ENCODE measurements around the gene FASN. TPM values are rescaled to one million over a fixed set of nuclear protein-coding genes. Genes with fewer than 3 reads are reported as not detected.

Gene FASN
- total RNA-seq, 1 donor from 2014 or later, result 134 TPM

GRCh38 chr17:82047379-82047778 lies 50.7 kb downstream of the FASN start:
- no peak overlapping the region for H3K4me3 Mint-ChIP-seq (ENCODE audit: unreplicated experiment)
- no peak for TF ChIP-seq CTCF (IDR thresholded peaks at IDR 0.05)
- H3K36me3 Mint-ChIP-seq (ENCODE audit: unreplicated experiment), result peaks cover 13% of the 10 kb centered on the region
- no peak for DNase-seq (ENCODE audit: extremely low spot score, unreplicated experiment)
- no peaks in the 10 kb centered on the region for H3K27me3 Mint-ChIP-seq (ENCODE audit: unreplicated experiment)
- H3K4me1 Mint-ChIP-seq (ENCODE audit: unreplicated experiment), result peaks cover 8% of the 10 kb centered on the region
- no peak overlapping the region for H3K27ac Mint-ChIP-seq (ENCODE audit: unreplicated experiment)
- no peaks in the 10 kb centered on the region for H3K9me3 Mint-ChIP-seq (ENCODE audit: unreplicated experiment)

- Mint-ChIP-seq H3K27ac (ENCODE audit: unreplicated experiment) (no peak overlapping the region), H3K27me3 (ENCODE audit: unreplicated experiment) (no peaks in the 10 kb centered on the region), H3K4me1 (ENCODE audit: unreplicated experiment) (peaks cover 8% of the 10 kb centered on the region), H3K36me3 (ENCODE audit: unreplicated experiment) (peaks cover 13% of the 10 kb centered on the region), H3K9me3 (ENCODE audit: unreplicated experiment) (no peaks in the 10 kb centered on the region), H3K4me3 (ENCODE audit: unreplicated experiment) (no peak overlapping the region)
- TF ChIP-seq CTCF (IDR thresholded peaks at IDR 0.05), result no peak
- no peak for DNase-seq (ENCODE audit: extremely low spot score, unreplicated experiment)
Observed at GRCh38 chr17:82046903-82047302, 51.1 kb downstream of the FASN start.

GRCh38 chr17:82045936-82046484 lies 52.0 kb downstream of the FASN start:
- no peak overlapping the region for H3K4me3 Mint-ChIP-seq (ENCODE audit: unreplicated experiment)
- TF ChIP-seq CTCF (IDR thresholded peaks at IDR 0.05), result no peak
- H3K36me3 Mint-ChIP-seq (ENCODE audit: unreplicated experiment), result peaks cover 13% of the 10 kb centered on the region
- H3K27me3 Mint-ChIP-seq (ENCODE audit: unreplicated experiment), result no peaks in the 10 kb centered on the region
- H3K9me3 Mint-ChIP-seq (ENCODE audit: unreplicated experiment), result no peaks in the 10 kb centered on the region
- no peak for DNase-seq (ENCODE audit: extremely low spot score, unreplicated experiment)
- peaks cover 13% of the 10 kb centered on the region for H3K4me1 Mint-ChIP-seq (ENCODE audit: unreplicated experiment)
- no peak overlapping the region for H3K27ac Mint-ChIP-seq (ENCODE audit: unreplicated experiment)

DNA sequence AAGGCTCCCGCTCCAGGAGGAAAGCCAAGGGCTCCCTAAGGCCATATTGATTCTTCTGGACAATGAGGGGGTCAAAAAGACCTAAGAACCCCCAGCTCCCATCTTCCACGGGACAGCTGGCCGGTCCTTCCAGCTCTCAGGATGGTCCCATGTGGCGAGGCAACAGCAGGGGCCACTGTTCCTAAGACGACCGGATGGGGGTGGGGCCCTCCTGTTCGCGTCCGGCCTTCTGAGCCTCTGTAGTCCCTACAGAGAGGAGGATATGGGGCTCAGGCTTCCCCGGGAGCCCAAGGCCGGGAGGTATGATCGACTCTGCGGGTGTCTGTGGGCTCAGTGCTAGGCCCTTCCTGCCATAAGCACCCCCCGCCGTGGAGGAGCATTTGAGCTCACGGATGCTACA lies 54.5 kb downstream of the FASN start:
- H3K4me1 Mint-ChIP-seq (ENCODE audit: unreplicated experiment), result peaks cover 5% of the 10 kb centered on the region
- TF ChIP-seq CTCF (IDR thresholded peaks at IDR 0.05), result no peak
- H3K36me3 Mint-ChIP-seq (ENCODE audit: unreplicated experiment), result peaks cover 9% of the 10 kb centered on the region
- no peaks in the 10 kb centered on the region for H3K9me3 Mint-ChIP-seq (ENCODE audit: unreplicated experiment)
- H3K27ac Mint-ChIP-seq (ENCODE audit: unreplicated experiment), result no peak overlapping the region
- no peak for DNase-seq (ENCODE audit: extremely low spot score, unreplicated experiment)
- no peak overlapping the region for H3K4me3 Mint-ChIP-seq (ENCODE audit: unreplicated experiment)
- no peaks in the 10 kb centered on the region for H3K27me3 Mint-ChIP-seq (ENCODE audit: unreplicated experiment)

GRCh38 chr17:82042649-82043048 lies 55.4 kb downstream of the FASN start:
- no peak overlapping the region for H3K4me3 Mint-ChIP-seq (ENCODE audit: unreplicated experiment)
- no peaks in the 10 kb centered on the region for H3K27me3 Mint-ChIP-seq (ENCODE audit: unreplicated experiment)
- no peak overlapping the region for H3K27ac Mint-ChIP-seq (ENCODE audit: unreplicated experiment)
- no peaks in the 10 kb centered on the region for H3K9me3 Mint-ChIP-seq (ENCODE audit: unreplicated experiment)
- no peak for DNase-seq (ENCODE audit: extremely low spot score, unreplicated experiment)
- TF ChIP-seq CTCF (IDR thresholded peaks at IDR 0.05), result no peak
- H3K4me1 Mint-ChIP-seq (ENCODE audit: unreplicated experiment), result peaks cover 9% of the 10 kb centered on the region
- H3K36me3 Mint-ChIP-seq (ENCODE audit: unreplicated experiment), result peaks cover 8% of the 10 kb centered on the region

Data from osteocyte (in vitro differentiated cells).